ENCODE results near the gene ZFP69B.

ZFP69B gene

GRCh38 chr1:40414331-40414730 is 35.9 kb upstream of the ZFP69B start:
- Histone ChIP-seq H3K9me3 (ENCODE audit: control insufficient read depth, low read length) (no peaks in the 10 kb centered on the region), H3K36me3 (ENCODE audit: control insufficient read depth, insufficient read depth, low read length) (no peaks in the 10 kb centered on the region), H3K27ac (no peak overlapping the region), H2AFZ (no peak overlapping the region), H3K27me3 (ENCODE audit: control insufficient read depth, insufficient read depth, low read length) (no peaks in the 10 kb centered on the region), H3K9ac (no peak overlapping the region), H3K4me1 (no peaks in the 10 kb centered on the region), H3K79me2 (no peaks in the 10 kb centered on the region), H3K4me2 (ENCODE audit: low read length) (no peak overlapping the region), H3K4me3 (ENCODE audit: low read depth, low read length) (no peak overlapping the region)
- TF ChIP-seq, protein P1, sequence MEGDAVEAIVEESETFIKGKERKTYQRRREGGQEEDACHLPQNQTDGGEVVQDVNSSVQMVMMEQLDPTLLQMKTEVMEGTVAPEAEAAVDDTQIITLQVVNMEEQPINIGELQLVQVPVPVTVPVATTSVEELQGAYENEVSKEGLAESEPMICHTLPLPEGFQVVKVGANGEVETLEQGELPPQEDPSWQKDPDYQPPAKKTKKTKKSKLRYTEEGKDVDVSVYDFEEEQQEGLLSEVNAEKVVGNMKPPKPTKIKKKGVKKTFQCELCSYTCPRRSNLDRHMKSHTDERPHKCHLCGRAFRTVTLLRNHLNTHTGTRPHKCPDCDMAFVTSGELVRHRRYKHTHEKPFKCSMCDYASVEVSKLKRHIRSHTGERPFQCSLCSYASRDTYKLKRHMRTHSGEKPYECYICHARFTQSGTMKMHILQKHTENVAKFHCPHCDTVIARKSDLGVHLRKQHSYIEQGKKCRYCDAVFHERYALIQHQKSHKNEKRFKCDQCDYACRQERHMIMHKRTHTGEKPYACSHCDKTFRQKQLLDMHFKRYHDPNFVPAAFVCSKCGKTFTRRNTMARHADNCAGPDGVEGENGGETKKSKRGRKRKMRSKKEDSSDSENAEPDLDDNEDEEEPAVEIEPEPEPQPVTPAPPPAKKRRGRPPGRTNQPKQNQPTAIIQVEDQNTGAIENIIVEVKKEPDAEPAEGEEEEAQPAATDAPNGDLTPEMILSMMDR (IDR thresholded peaks at IDR 0.05) = no peak

DNA sequence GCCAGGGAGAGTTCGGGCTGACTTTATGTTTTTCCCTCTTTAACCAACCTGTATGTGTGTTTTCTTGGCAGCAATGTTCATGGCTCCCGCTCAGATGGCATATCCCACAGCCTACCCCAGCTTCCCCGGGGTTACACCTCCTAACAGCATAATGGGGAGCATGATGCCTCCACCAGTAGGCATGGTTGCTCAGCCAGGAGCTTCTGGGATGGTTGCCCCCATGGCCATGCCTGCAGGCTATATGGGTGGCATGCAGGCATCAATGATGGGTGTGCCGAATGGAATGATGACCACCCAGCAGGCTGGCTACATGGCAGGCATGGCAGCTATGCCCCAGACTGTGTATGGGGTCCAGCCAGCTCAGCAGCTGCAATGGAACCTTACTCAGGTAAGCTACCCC is 33.6 kb upstream of the ZFP69B start:
- Histone ChIP-seq H3K4me1 (no peaks in the 10 kb centered on the region), H3K27ac (no peak overlapping the region), H3K79me2 (no peaks in the 10 kb centered on the region), H3K36me3 (ENCODE audit: control insufficient read depth, insufficient read depth, low read length) (no peaks in the 10 kb centered on the region), H3K27me3 (ENCODE audit: control insufficient read depth, insufficient read depth, low read length) (no peaks in the 10 kb centered on the region), H3K9me3 (ENCODE audit: control insufficient read depth, low read length) (no peaks in the 10 kb centered on the region), H2AFZ (no peak overlapping the region), H3K4me3 (ENCODE audit: low read depth, low read length) (no peak overlapping the region), H3K9ac (no peak overlapping the region), H3K4me2 (ENCODE audit: low read length) (no peak overlapping the region)
- TF ChIP-seq, protein P1 (IDR thresholded peaks at IDR 0.05) = no peak

DNA sequence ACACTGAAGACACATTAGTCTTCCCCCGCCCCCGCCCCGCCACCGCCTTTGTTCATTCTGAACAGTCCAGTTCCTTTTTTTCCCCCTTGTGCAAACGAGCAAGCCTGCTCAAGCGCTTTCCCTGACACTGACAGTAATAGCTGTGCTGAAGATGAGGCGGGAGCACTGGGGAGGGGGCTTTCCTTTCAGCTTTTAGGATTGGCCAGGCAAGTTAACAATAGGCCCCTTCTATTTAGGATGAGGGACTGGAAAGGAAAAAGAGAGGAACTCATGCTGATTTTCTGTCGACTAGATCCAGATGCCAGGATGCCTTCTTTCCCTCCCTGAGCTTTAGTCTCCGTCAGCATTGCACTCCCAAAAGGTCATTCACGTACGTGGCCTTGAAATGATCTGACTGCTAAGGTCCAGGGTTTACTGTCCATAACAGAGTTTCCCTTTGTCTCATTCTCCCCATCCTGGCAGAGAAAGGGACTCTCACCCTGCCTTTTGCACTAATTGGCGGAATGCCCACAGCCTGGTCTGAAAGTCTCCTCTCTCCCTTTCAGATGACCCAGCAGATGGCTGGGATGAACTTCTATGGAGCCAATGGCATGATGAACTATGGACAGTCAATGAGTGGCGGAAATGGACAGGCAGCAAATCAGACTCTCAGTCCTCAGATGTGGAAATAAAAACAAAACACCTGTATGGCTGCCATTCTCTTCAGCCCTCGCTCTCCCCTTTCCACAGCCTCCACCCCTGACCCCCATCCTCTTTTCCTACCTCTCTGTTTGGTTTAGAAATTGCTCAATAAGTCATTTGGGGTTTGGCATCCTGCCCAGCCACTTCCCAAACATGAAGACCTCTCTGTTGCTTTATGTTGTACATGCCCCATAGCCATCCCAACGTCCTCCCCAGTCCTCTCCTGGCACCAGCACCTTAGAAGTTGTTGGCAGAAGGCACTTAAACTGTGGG is 28.6 kb upstream of the ZFP69B start:
- H3K27me3 ChIP-seq (ENCODE audit: control insufficient read depth, insufficient read depth, low read length) = no peaks in the 10 kb centered on the region

GRCh38 chr1:40422630-40423263 is 27.5 kb upstream of the ZFP69B start:
- Histone ChIP-seq H3K9ac (no peak overlapping the region), H3K79me2 (no peaks in the 10 kb centered on the region), H3K4me2 (ENCODE audit: low read length) (no peak overlapping the region), H3K4me3 (ENCODE audit: low read depth, low read length) (no peak overlapping the region), H3K27me3 (ENCODE audit: control insufficient read depth, insufficient read depth, low read length) (no peaks in the 10 kb centered on the region), H2AFZ (no peak overlapping the region), H3K9me3 (ENCODE audit: control insufficient read depth, low read length) (no peaks in the 10 kb centered on the region), H3K36me3 (ENCODE audit: control insufficient read depth, insufficient read depth, low read length) (no peaks in the 10 kb centered on the region), H3K4me1 (no peaks in the 10 kb centered on the region), H3K27ac (no peak overlapping the region)
- TF ChIP-seq, protein P1 (IDR thresholded peaks at IDR 0.05) = no peak

More for the DNA sequence above, 28.6 kb upstream of the ZFP69B start:
- Histone ChIP-seq H3K4me2 (ENCODE audit: low read length) (no peak overlapping the region), H3K4me3 (ENCODE audit: low read depth, low read length) (no peak overlapping the region), H3K79me2 (no peaks in the 10 kb centered on the region), H3K9ac (no peak overlapping the region), H3K27ac (no peak overlapping the region), H3K36me3 (ENCODE audit: control insufficient read depth, insufficient read depth, low read length) (no peaks in the 10 kb centered on the region), H2AFZ (no peak overlapping the region), H3K4me1 (no peaks in the 10 kb centered on the region), H3K9me3 (ENCODE audit: control insufficient read depth, low read length) (no peaks in the 10 kb centered on the region)
- TF ChIP-seq, protein P1 (IDR thresholded peaks at IDR 0.05) = no peak
